Inflammatory macrophage treated with lipopolysaccharide for 1 hour (primary cell): ENCODE results near the gene CMTM7.
A peak's percentile ranks its signal among the peaks of the same experiment; 100 is the strongest.
"Not testable (repeated sequence)": the region's sequence is repeated elsewhere in the genome, so short reads cannot be mapped to it uniquely, and the experiment has no call there.

Experiments used
- DNase-seq, 2 donors: peaks; one replicate each; pipeline ENCODE4 v3.0.0-alpha.2; 2020 to 2022

CMTM7 gene

DNA sequence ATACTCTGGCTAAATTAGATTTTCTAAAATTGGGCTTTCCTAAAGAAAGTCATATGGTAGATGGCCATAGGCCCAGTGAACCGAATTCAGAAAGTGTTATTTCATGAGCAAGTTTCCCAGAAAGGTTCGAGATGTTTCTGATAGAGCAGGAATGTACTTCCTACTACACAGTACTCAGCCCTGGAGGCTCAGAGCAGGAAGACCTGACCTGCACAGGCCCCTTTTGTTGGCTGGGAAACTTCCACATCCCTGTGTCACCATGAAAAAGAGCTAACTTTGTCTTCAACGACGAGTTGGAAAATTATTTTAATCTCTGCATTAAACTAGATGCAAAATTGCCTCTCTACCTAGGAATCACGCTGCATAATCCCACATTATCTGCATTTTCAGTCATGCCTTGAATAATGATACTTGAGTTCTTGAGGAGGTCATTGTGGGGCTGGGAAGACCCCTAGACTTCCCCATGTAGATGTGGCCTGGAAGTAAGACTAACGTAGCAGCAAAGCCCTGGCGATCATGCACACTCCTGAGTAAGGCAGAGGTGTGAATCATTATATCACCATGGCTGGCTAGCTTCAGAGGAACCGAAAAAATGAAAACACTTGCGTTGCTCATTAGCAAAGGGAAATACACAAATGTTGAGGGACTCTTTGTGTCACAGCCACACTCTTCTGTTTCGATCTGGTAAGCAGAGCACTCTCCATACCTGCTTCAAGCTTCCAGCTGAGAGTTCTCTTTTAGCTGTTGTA lies 47.1 kb downstream of the CMTM7 start:
- DNase-seq = no peak

DNA sequence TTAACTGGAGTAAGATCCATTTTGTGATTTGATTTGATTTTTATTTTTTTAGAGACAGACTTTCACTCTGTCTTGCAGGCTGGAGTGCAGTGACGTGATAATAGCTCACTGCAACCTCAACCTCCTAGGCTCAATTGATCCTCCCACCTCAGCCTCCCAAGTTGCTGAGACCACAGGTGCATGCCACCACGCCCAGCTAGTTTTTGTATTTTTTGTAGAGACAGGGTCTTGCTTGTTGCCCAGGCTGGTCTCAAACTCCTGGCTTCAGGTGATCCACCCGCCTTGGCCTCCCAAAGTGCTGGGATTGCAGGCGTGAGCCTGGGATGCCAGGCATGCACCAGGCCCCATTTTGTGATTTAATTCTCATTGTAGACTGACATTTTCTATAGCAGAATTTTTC lies 47.8 kb downstream of the CMTM7 start:
- DNase-seq = not testable (repeated sequence)

DNA sequence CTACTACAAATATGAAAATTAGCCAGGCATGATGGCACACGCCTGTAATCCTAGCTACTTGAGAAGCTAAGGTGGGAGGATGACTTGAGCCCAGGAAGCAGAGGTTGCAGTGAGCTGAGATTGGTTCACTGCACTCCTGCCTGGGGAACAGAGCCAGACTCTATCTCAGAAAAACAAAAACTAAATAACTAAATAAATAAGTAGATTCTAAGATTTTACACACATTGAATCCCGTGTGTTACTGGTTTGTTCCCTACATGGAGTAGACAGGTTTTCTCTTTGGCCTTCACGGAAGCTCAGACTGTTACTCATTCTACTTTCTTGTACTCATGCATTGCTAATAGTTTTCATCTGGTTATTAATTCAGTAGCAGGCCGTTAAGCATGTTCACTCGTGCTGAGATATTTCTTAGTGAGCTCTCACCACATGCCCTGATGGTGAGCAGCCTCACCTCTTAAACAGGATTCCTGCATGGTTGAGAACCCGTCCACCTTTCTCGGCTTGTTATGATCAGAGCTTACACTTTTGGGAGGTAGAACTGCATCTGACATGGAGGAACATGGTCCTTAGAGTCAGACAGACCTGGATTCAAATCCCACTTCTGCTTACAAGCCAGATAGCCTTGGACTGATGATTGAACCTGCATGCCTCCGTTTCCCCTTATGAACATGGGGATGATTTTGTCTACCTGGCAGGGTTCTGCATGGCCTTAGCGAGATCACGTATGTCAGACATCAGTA lies 49.1 kb downstream of the CMTM7 start:
- DNase-seq = no peak

DNA sequence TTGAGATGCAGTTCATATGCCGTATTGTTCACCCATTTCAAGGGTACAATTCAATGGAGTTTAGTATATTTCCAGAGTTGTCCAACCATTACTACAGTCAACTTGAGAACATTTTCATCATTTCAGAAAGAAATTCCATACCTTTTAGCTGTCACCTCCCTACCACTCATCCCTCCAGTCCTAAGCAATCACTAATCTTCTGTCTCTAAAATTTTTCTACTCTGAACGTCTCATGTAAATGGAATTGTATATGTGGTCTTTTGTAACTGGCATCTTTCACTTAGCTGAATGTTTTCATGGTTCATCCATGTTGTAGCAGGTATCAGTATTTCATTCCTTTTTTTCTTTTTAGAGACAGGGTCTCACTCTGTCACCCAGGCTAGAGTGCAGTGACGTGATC lies 51.1 kb downstream of the CMTM7 start:
- no peak for DNase-seq

DNA sequence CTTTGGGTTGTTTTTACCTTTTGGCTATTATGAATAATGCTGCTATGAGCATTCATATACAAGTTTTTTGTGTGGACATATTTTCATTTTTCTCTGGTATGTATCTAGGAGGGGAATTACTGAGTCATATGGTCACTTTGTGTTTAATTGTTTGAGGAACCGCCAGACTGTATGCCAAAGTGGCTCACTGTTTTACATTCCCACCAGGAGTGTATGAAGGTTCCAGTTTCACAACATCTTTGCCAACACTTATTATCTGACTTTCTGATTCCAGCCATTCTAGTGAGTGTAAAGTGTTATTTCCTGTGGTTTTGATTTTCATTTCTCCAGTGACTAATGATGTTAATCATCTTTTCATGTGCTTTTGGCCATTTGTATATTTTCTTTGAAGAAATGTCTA lies 51.8 kb downstream of the CMTM7 start:
- DNase-seq = no peak

DNA sequence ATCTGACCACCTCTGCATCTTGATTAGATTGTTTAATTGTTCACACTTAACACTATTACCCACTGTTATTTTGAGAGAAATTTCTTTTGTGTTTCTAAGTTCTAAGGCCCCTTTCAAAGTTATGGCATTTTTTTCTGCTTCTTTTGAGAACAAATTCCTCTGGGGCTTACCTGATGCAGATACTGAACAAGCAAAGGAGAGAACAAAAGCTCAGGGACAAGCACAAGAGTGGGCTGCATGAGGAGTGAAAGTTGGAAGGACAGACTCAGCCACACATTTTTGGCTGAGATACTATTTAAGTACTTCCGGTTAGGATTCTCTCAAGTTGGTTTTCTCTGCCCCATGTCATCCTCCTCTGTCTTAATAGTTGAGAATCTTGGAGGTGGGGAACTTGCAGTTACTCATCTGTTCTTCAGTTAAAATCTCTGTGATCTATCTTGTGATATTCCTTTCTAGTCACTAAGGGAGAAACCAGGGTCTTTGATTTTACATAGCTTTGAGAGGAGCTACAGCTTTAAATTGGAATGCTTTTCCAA lies 56.3 kb downstream of the CMTM7 start:
- no peak for DNase-seq

GRCh38 chr3:32448686-32449474 lies 57.2 kb downstream of the CMTM7 start:
- DNase-seq = no peak

DNA sequence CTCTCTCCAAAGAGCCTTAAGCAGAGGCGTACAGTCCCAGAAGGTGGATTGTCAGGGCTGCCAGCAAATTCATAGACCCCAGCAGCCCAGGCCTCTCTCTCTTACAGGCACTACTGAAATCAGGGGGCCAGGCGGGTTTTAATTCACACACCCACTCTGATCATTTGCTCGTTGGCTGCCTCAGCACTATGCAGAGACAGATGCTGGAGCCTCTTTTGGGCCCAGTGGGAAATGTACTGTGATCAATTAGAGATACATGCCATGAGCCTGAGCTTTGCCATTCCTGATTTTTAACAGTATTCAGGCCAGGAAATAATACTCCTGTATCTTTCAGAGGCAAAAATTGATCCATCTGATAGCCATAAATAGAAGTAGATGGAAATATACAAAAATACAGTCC lies 58.0 kb downstream of the CMTM7 start:
- no peak for DNase-seq

DNA sequence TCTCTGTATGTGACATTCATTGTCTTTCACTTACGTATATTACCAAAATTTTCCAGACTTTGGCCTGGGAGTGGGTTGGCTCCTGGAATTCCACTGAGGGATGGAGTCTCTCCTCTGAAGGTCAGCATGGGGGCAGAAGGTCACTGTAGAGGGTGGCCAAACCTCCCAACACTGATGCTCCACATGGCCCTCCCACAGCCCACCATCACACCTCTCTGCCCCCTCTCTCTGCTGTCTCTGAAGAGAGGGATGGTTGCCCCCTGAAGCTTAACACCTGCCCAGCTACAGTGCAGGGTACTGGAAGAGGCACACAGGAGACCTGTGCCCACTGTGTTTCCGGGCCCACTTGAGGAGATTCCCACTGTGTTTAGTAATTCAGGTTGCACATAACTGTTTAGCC lies 58.8 kb downstream of the CMTM7 start:
- DNase-seq = no peak

DNA sequence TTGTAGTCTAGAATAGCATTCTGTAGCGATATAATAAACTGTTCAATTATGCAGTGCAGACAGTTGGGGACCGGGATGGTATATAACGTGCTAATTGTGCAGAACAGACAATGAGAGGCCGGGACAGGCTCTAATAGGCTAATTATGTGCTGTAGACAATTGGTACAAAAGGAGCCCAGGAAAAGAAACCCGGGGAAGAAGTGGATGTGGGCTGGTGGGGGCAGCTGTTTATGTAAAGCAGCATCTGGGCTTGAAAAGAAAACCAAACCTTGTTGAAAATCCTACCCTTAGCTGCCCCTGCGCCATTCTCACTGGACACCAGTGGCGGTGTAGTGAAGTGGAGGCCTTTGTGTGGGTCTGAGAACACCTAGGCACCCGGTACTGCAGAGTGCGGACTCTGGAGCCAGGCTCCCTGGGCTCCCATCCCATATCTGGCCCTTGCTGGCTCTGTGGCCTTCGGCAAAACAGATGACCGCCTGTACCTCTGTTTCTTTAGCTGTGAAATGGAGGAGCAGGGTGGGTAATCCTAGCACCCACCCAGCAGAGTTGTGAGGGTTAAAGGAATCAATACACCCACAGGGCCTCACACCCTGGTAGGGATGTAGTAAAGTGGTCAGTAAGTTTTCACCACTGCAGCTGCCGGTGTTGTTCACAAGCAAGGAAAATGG lies 59.5 kb downstream of the CMTM7 start:
- no peak for DNase-seq

DNA sequence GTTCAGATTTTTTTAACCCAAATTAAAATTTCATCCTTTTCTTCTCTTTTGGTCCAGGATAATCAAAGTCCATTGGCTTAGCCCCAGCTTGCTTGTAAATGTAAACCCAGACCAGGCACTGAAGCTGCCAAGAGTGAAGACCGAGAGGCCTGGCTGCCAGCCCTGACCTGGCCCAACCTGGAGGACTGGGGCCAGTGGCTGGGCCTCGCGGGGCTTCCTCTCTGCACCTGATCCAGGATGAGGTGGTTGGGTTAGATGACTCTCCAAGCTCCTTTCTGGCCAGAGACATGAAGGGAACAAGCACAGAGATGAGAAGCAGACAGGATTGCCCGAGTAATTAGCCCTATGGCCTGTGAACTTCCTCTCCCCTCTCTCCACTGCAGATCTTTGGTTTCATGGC lies 60.4 kb downstream of the CMTM7 start:
- DNase-seq = no peak

GRCh38 chr3:32453346-32453745 lies 61.7 kb downstream of the CMTM7 start:
- no peak for DNase-seq

GRCh38 chr3:32454111-32454510 lies 62.5 kb downstream of the CMTM7 start:
- no peak for DNase-seq

- no peak for DNase-seq
These were observed 63.3 kb downstream of the CMTM7 start for GRCh38 chr3:32454731-32455608.

DNA sequence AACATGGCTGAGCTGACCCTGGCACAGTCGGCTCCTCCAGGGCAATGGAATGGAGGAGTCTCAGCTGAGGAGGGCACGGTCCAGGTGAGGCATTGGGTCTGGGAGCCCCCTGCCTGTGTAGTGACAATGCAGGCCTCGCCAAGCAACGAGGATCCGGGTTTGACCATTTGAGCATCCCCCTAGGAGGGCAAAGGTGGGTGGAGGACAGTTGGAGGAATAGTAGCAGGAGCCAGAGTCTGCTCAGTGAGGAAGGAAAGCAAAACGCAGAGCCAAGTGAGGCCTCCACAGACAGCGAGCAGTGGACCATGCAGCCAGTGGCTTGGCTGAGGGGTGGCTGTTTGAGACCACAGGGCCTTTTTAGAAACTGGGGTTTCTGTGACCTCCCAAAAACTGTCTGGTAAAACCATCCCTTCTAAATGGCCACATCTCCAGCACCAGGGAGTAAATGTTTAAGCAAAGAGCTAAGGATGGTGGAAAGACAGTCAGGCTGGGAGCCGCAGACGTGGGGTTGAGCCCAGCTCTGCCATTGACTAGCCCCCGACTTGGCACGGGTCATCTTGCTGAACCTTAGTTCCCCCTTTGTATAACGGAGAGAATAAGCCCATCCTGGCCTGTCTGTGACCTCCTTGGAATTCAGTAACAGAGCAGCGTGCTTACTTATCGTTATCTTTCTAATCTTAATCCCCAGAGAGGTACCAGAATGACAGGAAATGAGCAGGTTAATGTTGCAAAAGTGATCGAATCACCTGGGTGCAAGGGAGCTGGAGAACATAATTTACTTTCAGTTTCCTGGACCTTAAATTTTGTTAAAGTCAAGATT lies 64.2 kb downstream of the CMTM7 start:
- no peak for DNase-seq

- DNase-seq = no peak
These were observed 64.9 kb downstream of the CMTM7 start for GRCh38 chr3:32456429-32457130.

DNA sequence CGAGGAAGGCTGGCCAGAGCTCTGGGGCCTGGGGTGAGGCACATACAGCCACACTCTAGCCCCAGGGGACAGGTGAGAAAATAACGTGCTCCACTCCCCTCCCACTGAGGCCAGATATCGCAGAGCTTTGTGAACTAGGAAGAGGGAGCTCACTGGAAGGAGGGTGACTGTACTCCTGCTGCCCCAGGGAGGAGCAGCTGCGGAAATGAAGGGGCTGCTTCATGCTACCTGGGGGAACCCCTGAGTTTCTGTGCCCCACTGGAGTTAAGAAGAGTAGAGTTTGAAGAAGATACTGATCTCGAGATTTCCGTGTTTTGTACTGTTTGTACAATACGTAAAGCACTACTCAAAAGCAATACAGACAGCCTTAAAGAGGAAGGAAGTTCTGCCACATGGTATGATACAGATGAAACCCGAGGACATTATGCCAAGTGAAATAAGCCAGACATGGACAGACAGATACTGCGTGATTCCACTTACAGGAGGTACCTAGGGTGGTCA lies 66.4 kb downstream of the CMTM7 start:
- peak in 1 of 2 donors; percentile 36 for DNase-seq

GRCh38 chr3:32459450-32459849 lies 67.8 kb downstream of the CMTM7 start:
- DNase-seq = no peak

GRCh38 chr3:32460031-32460749 lies 68.5 kb downstream of the CMTM7 start:
- DNase-seq = no peak
